Measurements from ENCODE around the gene FABP3. TPM values are rescaled to one million over a fixed set of nuclear protein-coding genes. Genes with fewer than 3 reads are reported as not detected.

Gene FABP3
- total RNA-seq, 1 donor from 2014 or later, result 24.5 TPM

DNA sequence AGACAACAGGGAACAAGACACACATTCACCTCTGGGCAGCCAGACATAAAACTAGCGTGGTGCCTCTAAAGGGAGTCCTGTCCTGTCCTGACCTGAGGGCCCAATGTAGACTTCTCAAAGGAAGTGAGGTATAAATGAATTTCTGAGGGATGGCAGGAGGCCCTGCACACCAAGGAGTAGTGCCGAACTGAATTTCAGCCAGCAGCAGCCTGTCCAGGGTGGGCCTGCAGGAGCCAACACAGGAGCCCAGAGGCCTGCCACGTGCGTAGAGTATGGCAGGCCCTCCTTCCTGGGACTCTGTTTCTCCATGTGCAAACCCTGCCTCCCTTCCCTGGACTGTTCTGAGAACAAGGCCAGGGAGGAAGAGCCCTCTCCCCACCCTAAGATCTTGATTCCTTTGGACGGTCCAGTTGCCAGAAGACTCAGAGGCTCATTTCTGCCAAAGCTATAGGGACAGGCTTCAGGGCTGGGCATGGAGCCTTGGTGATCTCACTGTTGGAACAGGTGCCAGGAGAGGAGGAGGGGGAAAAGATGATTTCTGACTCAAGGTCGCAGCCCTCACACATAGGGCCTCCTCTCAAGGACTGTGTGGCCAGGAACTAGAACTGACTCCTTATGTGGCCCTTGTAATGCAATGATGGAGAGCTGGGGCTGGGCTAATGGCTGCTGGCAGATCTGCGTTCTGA is 1.8 kb upstream of the FABP3 start:
- ATAC-seq (no peak), DNase-seq (no peak)
- Histone ChIP-seq H3K27me3 (ENCODE audit: low read depth) (no peaks in the 10 kb centered on the region), H3K4me1 (peaks cover 30% of the 10 kb centered on the region), H3K4me3 (no peak overlapping the region), H3K36me3 (no peaks in the 10 kb centered on the region), H3K9me3 (no peaks in the 10 kb centered on the region), H3K27ac (no peak overlapping the region)
- TF ChIP-seq, protein P1, sequence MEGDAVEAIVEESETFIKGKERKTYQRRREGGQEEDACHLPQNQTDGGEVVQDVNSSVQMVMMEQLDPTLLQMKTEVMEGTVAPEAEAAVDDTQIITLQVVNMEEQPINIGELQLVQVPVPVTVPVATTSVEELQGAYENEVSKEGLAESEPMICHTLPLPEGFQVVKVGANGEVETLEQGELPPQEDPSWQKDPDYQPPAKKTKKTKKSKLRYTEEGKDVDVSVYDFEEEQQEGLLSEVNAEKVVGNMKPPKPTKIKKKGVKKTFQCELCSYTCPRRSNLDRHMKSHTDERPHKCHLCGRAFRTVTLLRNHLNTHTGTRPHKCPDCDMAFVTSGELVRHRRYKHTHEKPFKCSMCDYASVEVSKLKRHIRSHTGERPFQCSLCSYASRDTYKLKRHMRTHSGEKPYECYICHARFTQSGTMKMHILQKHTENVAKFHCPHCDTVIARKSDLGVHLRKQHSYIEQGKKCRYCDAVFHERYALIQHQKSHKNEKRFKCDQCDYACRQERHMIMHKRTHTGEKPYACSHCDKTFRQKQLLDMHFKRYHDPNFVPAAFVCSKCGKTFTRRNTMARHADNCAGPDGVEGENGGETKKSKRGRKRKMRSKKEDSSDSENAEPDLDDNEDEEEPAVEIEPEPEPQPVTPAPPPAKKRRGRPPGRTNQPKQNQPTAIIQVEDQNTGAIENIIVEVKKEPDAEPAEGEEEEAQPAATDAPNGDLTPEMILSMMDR (IDR thresholded peaks at IDR 0.05), result no peak
- intact Hi-C loops (cut with DNase I), result no loop called here

DNA sequence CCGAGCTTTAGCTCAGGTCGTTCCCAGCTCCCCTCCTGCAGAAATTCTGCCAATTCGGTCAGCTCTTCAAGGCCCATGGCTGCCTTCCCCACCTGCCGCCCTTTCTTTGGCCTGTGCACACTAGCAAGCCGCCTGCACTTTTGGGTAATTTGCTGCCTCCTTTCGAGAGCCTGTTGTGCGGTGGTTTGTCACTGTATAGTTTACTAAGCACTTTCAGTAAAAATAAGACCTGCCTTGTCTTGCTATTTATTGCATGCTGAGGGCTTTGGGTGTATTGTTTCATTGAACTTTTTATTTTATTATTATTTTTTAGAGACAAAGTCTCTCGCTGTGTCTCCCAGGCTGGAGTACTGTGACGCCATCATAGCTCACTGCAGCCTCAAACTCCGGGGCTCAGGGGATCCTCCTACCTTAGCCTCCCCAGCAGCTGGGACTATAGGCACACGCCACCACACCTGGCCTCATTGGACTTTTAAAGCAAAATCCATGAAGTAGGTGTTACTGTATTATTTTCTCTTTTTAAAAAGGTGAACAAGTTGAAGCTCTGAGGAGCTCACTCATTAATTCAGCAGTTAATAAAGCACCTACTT is 1.1 kb upstream of the FABP3 start:
- DNase-seq (no peak), ATAC-seq (no peak)
- Histone ChIP-seq H3K9me3 (no peaks in the 10 kb centered on the region), H3K4me3 (peak overlapping the region; percentile 49), H3K27ac (peak overlapping the region; percentile 75), H3K36me3 (no peaks in the 10 kb centered on the region), H3K4me1 (peaks cover 34% of the 10 kb centered on the region), H3K27me3 (ENCODE audit: low read depth) (no peaks in the 10 kb centered on the region)
- TF ChIP-seq, protein P1 (IDR thresholded peaks at IDR 0.05), result no peak
- intact Hi-C loops (cut with DNase I), result no loop called here

DNA sequence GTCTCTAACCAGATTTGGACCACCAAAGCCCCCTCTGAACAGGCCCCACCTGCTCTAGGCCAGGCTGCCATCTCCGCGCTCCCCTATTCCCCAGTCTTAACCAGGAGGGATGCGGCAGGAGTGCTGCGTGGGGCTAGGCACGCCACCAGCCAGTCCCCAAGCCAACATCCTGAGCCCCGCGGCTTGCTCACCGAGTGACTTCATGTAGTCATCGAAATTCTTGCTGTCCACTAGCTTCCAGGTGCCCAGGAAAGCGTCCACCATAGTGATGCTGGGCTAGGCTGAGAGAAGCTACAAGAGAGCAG is 173 bp downstream of the FABP3 start:
- Histone ChIP-seq H3K9me3 (no peaks in the 10 kb centered on the region), H3K36me3 (no peaks in the 10 kb centered on the region), H3K4me3 (peak overlapping the region; percentile 49), H3K4me1 (peaks cover 36% of the 10 kb centered on the region), H3K27me3 (ENCODE audit: low read depth) (no peaks in the 10 kb centered on the region), H3K27ac (peak overlapping the region; percentile 75)
- intact Hi-C loops (cut with DNase I), result no loop called here
- TF ChIP-seq, protein P1 (IDR thresholded peaks at IDR 0.05), result no peak
- DNase-seq (no peak), ATAC-seq (no peak)

DNA sequence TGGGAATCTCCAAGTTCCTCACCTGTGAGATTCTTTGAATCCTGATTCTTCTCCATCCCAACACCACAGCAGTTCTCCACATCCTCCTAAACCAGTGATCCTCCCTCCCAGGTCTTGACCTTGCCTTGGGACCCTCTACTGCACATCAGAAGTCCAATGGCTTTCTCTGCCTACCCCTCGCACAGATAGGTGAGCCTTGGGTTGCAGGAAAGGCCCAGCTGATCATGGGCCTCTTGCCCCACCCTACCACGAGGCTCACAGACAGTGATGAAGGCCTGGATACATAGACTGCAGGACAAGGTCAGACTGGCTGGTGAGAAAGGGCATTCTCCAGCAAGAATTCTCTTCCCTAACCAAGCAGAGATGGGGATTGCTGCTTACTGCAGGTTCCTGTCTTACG is 825 bp downstream of the FABP3 start:
- no peak for ATAC-seq
- Histone ChIP-seq H3K27ac (no peak overlapping the region), H3K4me1 (peaks cover 36% of the 10 kb centered on the region), H3K9me3 (no peaks in the 10 kb centered on the region), H3K4me3 (peak overlapping the region; percentile 49), H3K27me3 (ENCODE audit: low read depth) (no peaks in the 10 kb centered on the region), H3K36me3 (no peaks in the 10 kb centered on the region)
- intact Hi-C loops (cut with DNase I), result no loop called here
- no peak for DNase-seq
- TF ChIP-seq, protein P1 (IDR thresholded peaks at IDR 0.05), result no peak

DNA sequence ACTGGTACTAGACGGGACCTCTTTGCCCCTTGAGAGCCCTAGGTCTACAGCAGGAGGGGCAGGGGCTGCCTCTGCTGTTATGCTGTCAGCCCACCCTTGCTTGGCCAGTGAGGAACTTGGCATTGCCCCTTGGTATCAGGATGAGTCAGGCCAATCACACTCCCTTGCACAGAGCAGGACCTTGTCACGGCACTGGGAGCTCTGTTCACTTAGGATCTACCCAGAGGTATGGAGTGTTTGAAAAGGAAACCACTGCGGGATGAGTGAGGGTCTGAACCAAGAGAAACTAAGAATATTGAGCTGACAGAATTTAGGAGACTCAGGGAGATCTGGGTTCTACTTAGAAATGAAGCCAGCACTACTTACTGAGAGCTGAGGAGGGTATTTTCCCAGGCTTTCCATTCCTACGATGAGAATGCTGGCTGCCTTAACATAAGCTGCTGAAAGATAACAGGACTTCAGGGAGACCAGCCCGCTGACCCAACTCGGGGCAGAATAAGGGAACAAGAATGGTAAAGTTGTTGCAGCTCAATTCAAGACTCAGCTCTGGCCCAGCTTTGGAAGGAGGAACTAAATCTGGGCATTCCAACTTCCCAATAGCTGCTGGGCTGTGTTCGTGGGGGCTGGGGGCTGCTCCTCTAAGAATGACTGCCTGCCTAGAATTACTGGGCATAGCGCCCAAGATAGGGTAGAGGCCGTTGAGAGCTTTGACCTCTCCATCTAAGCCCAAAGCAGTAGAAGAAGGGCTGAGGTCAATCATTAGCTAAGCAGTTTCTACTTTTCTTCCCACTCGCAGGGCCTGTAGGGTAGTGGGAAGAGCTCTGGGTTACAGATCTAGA is 1.5 kb downstream of the FABP3 start:
- Histone ChIP-seq H3K27ac (no peak overlapping the region), H3K4me1 (peaks cover 36% of the 10 kb centered on the region), H3K9me3 (no peaks in the 10 kb centered on the region), H3K27me3 (ENCODE audit: low read depth) (no peaks in the 10 kb centered on the region), H3K4me3 (peak overlapping the region; percentile 49), H3K36me3 (peaks cover under 1% of the 10 kb centered on the region)
- TF ChIP-seq, protein P1 (IDR thresholded peaks at IDR 0.05), result no peak
- intact Hi-C loops (cut with DNase I), result no loop called here
- ATAC-seq, result no peak
- DNase-seq, result no peak
